ENCODE results near the gene RALGAPA2.

Gene RALGAPA2

GRCh38 chr20:20683481-20684321 lies 28.7 kb downstream of the RALGAPA2 start:
- no peak for DNase-seq (ENCODE audit: low read depth)

- no peak for DNase-seq (ENCODE audit: low read depth)
Observed at GRCh38 chr20:20683020-20683419, 29.4 kb downstream of the RALGAPA2 start.

- no peak for DNase-seq (ENCODE audit: low read depth)
Observed at GRCh38 chr20:20680991-20681508, 31.4 kb downstream of the RALGAPA2 start.

GRCh38 chr20:20679316-20679715 lies 33.1 kb downstream of the RALGAPA2 start:
- no peak for DNase-seq (ENCODE audit: low read depth)

- no peak for DNase-seq (ENCODE audit: low read depth)
Observed at GRCh38 chr20:20677186-20677585, 35.3 kb downstream of the RALGAPA2 start.

- DNase-seq (ENCODE audit: low read depth), result no peak
Observed at GRCh38 chr20:20668639-20669038, 43.8 kb downstream of the RALGAPA2 start.

GRCh38 chr20:20666359-20666758 lies 46.1 kb downstream of the RALGAPA2 start:
- DNase-seq (ENCODE audit: low read depth), result no peak

- DNase-seq (ENCODE audit: low read depth), result no peak
Observed at GRCh38 chr20:20665606-20666332, 46.7 kb downstream of the RALGAPA2 start.

GRCh38 chr20:20664795-20665589 lies 47.5 kb downstream of the RALGAPA2 start:
- DNase-seq (ENCODE audit: low read depth), result no peak

- DNase-seq (ENCODE audit: low read depth), result no peak
Observed at GRCh38 chr20:20663841-20664240, 48.6 kb downstream of the RALGAPA2 start.

GRCh38 chr20:20658871-20659431 lies 53.5 kb downstream of the RALGAPA2 start:
- DNase-seq (ENCODE audit: low read depth), result no peak

- no peak for DNase-seq (ENCODE audit: low read depth)
Observed at GRCh38 chr20:20658123-20658522, 54.3 kb downstream of the RALGAPA2 start.

- no peak for DNase-seq (ENCODE audit: low read depth)
Observed at GRCh38 chr20:20657092-20657491, 55.4 kb downstream of the RALGAPA2 start.

GRCh38 chr20:20655883-20656282 lies 56.6 kb downstream of the RALGAPA2 start:
- no peak for DNase-seq (ENCODE audit: low read depth)

GRCh38 chr20:20649945-20650344 lies 62.5 kb downstream of the RALGAPA2 start:
- DNase-seq (ENCODE audit: low read depth), result no peak

GRCh38 chr20:20643927-20644326 lies 68.5 kb downstream of the RALGAPA2 start:
- DNase-seq (ENCODE audit: low read depth), result no peak

- no peak for DNase-seq (ENCODE audit: low read depth)
Observed at GRCh38 chr20:20641783-20642182, 70.7 kb downstream of the RALGAPA2 start.

- DNase-seq (ENCODE audit: low read depth), result no peak
Observed at GRCh38 chr20:20638878-20639277, 73.6 kb downstream of the RALGAPA2 start.

- no peak for DNase-seq (ENCODE audit: low read depth)
Observed at GRCh38 chr20:20637998-20638725, 74.3 kb downstream of the RALGAPA2 start.

- no peak for DNase-seq (ENCODE audit: low read depth)
Observed at GRCh38 chr20:20635006-20635405, 77.4 kb downstream of the RALGAPA2 start.

- no peak for DNase-seq (ENCODE audit: low read depth)
Observed at GRCh38 chr20:20632644-20633043, 79.8 kb downstream of the RALGAPA2 start.

Data from stimulated activated CD4-positive, alpha-beta T cell treated with anti-CD3 and anti-CD28 coated beads, Interleukin-2, amount 100 ng/mL, for 4 hours (primary cell).